SK-N-SH (cell line): ENCODE measurements around the gene MAP1A. TPM values are rescaled to one million over a fixed set of nuclear protein-coding genes. Genes with fewer than 3 reads are reported as not detected.

Experiments used
- CTCF ChIA-PET: fragments of 300-600, 350-600 bp; formaldehyde crosslinking; extraction: SDS; loops from one replicate; lab custom pipeline; 2021; lab: Yijun Ruan, JAX
- POLR2A ChIA-PET: fragments of 350-600 bp; sonication (Branson Sonifier 250); formaldehyde crosslinking; extraction: SDS; loops from one replicate; lab custom pipeline; 2020; ENCODE audit warnings: antibody characterized with exemption, inconsistent platforms; lab: Yijun Ruan, JAX
- DNase-seq: peaks from one replicate; pipeline ENCODE4 v3.0.0; 2012
- H2AFZ ChIP-seq: fragments of 200-600 bp; sonication (generic); 2 replicates; pipeline ENCODE4 v1.8.1; 2016; ENCODE audit warnings: antibody characterized with exemption, mild to moderate bottlenecking, low read depth
- H3F3A ChIP-seq: fragments of 200-600 bp; sonication (generic); replicated peaks from 2 replicates; pipeline ENCODE3; 2016; ENCODE audit warnings: antibody characterized with exemption, mild to moderate bottlenecking; ENCODE audit not compliant: insufficient read depth
- H3K27ac ChIP-seq, 2 experiments: fragments of 200-500 bp in 1 of 2; fragments of 200-600 bp in 1 of 2; sonication (Bioruptor generic) in 1 of 2; sonication (generic), shearing (Covaris generic) in 1 of 2; 2 replicates each; pipeline versions ENCODE4 v1.5.1 to v1.6.1; 2014 to 2016; ENCODE audit warnings: low read depth in 2 of 2, inconsistent platforms in 1 of 2, low read length in 1 of 2, mild to moderate bottlenecking in 1 of 2, mixed read lengths in 1 of 2
- H3K27me3 ChIP-seq: fragments of 200-600 bp; sonication (generic), shearing (Covaris generic); 2 replicates; pipeline ENCODE4 v1.6.1; 2016; ENCODE audit warnings: mixed run types; ENCODE audit not compliant: insufficient read depth
- H3K36me3 ChIP-seq, 2 experiments: fragments of 200-500 bp in 1 of 2; fragments of 200-600 bp in 1 of 2; sonication (Bioruptor generic) in 1 of 2; sonication (generic) in 1 of 2; replicated peaks in 1 of 2; 2 replicates each; pipeline versions ENCODE3 to v1.5.1; 2014 to 2016; ENCODE audit warnings: low read length in 1 of 2, mild to moderate bottlenecking in 1 of 2; ENCODE audit not compliant: insufficient read depth in 2 of 2, control insufficient read depth in 1 of 2
- H3K4me1 ChIP-seq, 2 experiments: fragments of 200-500 bp in 1 of 2; fragments of 200-600 bp in 1 of 2; sonication (Bioruptor generic) in 1 of 2; sonication (generic), shearing (Covaris generic) in 1 of 2; 2 replicates each; pipeline versions ENCODE4 v1.5.1 to v1.6.1; 2014 to 2016; ENCODE audit warnings: low read depth in 1 of 2, low read length in 1 of 2, mixed run types in 1 of 2; ENCODE audit not compliant: insufficient read depth in 2 of 2, control insufficient read depth in 1 of 2
- H3K4me2 ChIP-seq: fragments of 200-600 bp; sonication (generic), shearing (Covaris generic); 2 replicates; pipeline ENCODE4 v1.6.1; 2017; ENCODE audit warnings: mixed run types
- H3K4me3 ChIP-seq, 2 experiments: fragments of 200-500 bp in 1 of 2; fragments of 200-600 bp in 1 of 2; sonication (Bioruptor generic) in 1 of 2; sonication (generic), shearing (Covaris generic) in 1 of 2; 2 replicates each; pipeline versions ENCODE4 v1.5.1 to v1.8.1; 2014 to 2016; ENCODE audit warnings: low read depth in 2 of 2, inconsistent platforms in 1 of 2, low read length in 1 of 2, mild to moderate bottlenecking in 1 of 2, mixed read lengths in 1 of 2, moderate library complexity in 1 of 2
- H3K79me2 ChIP-seq: fragments of 200-600 bp; sonication (generic); 2 replicates; pipeline ENCODE4 v1.8.1; 2017; ENCODE audit warnings: mild to moderate bottlenecking; ENCODE audit not compliant: insufficient read depth
- H3K9ac ChIP-seq: fragments of 200-600 bp; sonication (generic); 2 replicates; pipeline ENCODE4 v1.6.1; 2017; ENCODE audit warnings: mixed run types
- H3K9me2 ChIP-seq: fragments of 200-600 bp; sonication (generic); 2 replicates; pipeline ENCODE4 v1.6.1; 2017; ENCODE audit warnings: mixed run types
- H3K9me3 ChIP-seq: fragments of 200-600 bp; sonication (generic); 2 replicates; pipeline ENCODE4 v1.6.1; 2017; ENCODE audit warnings: mixed run types, mild to moderate bottlenecking, moderate library complexity
- H4K20me1 ChIP-seq: fragments of 200-600 bp; sonication (generic); 2 replicates; pipeline ENCODE4 v1.6.1; 2017; ENCODE audit warnings: mild to moderate bottlenecking, mixed run types; ENCODE audit not compliant: insufficient read depth
- EZH2phosphoT487 ChIP-seq: fragments of 200-600 bp; sonication (generic); IDR thresholded peaks from 2 replicates; pipeline ENCODE4 v1.6.1; 2017; ENCODE audit warnings: low read depth, mixed run types, mild to moderate bottlenecking, antibody characterized with exemption, moderate library complexity, borderline replicate concordance
- FOSL2 ChIP-seq: IDR thresholded peaks from 2 replicates; pipeline ENCODE4 v1.4.0; 2012; ENCODE audit warnings: low read depth, mild to moderate bottlenecking, moderate library complexity, borderline replicate concordance
- FOXM1 ChIP-seq: IDR thresholded peaks from 2 replicates; pipeline ENCODE4 v1.4.0; 2012; ENCODE audit warnings: low read depth, mild to moderate bottlenecking
- MEF2A ChIP-seq: IDR thresholded peaks from 2 replicates; pipeline ENCODE4 v1.4.0; 2012; ENCODE audit warnings: low read depth, borderline replicate concordance
- MXI1 ChIP-seq: IDR thresholded peaks from 2 replicates; pipeline ENCODE4 v1.6.1; 2012; ENCODE audit warnings: mild to moderate bottlenecking, low read depth, low read length, improper control_type of control experiment
- SMC3 ChIP-seq: IDR thresholded peaks from 2 replicates; pipeline ENCODE4 v1.6.1; 2012; ENCODE audit warnings: low read depth, low read length, improper control_type of control experiment
- WGBS: methylation state at CpG from one replicate; pipeline ENCODE4 v1.1.6; 2017; ENCODE audit warnings: low lambda C conversion rate; 5-methylcytosine and 5-hydroxymethylcytosine counted together
- polyA plus RNA-seq, 3 experiments: library from polyadenylated mRNA; depleted of rRNA; stranded (reverse); fragments of >200 nt; gene quantifications; 2 replicates each; pipeline ENCODE4 v1.2.3, GENCODE V29; 2012
- TF ChIP-seq, protein P1 (sequence below): fragments of 200-600 bp; sonication (generic); IDR thresholded peaks from 2 replicates; pipeline ENCODE4 v1.6.1; 2017; ENCODE audit warnings: antibody characterized with exemption, mild to moderate bottlenecking, moderate library complexity
- TF ChIP-seq, protein P2 (sequence below): IDR thresholded peaks from 2 replicates; pipeline ENCODE4 v1.4.0; 2012; ENCODE audit warnings: low read depth, borderline replicate concordance
- TF ChIP-seq, protein P3 (sequence below): fragments of 150-350 bp; IDR thresholded peaks from 2 replicates; pipeline ENCODE4 v1.6.1; 2017; ENCODE audit warnings: antibody characterized with exemption, low read length, low read depth, borderline replicate concordance

Gene MAP1A
- polyA plus RNA-seq, 1 of the 3 experiments (the other 2 are of a cell fraction): 6.0 TPM

DNA sequence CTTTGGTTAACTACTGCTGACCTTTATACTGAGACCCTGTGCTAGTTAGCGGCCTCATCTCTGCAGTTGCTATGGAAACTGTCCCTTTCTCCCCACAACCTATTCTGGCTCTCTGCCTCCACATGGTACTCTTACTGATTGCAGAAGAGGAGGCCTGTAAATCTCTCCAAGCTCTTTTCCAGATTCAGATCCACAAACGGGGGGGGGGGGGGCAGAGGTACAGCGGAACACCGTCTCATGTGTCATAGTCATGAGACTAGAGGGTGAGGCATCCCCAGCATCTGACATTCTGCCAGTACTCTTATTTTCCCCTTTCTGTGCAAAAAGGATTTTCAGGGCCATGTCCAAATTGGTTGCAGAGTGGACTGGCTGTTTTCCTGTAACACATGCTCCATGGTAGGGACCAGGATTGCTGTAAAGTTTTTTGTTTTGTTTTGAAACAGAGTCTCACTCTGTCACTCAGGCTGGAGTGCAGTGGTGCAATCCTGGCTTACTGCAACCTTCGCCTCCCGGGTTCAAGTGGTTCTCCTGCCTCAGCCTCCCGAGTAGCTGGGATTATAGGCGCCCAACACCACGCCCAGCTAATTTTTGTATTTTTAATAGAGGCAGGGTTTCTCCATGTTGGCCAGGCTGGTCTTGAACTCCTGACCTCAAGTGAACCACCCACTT, 8.3 kb upstream of the MAP1A start:
- Histone ChIP-seq H4K20me1 (no peaks in the 10 kb centered on the region), H3K27ac (peak overlapping the region; percentile 95 to 99), H3K4me3 (peak overlapping the region; percentile 55 to 75), H2AFZ (peak overlapping the region; percentile 84; the same call in 1 of the 2 replicates), H3K27me3 (no peaks in the 10 kb centered on the region), H3K36me3 (no peaks in the 10 kb centered on the region), H3K9ac (peak overlapping the region; percentile 88), H3F3A (peaks cover 11% of the 10 kb centered on the region), H3K9me2 (no peaks in the 10 kb centered on the region), H3K79me2 (peaks cover 6% of the 10 kb centered on the region; the same call in 1 of the 2 replicates), H3K9me3 (no peaks in the 10 kb centered on the region), H3K4me1 (peaks cover 15 to 26% of the 10 kb centered on the region in 2 experiments), H3K4me2 (peak overlapping the region; percentile 85)
- POLR2A ChIA-PET: no interaction called here
- CTCF ChIA-PET: interaction anchor here (1.7 to 4.6 kb wide), 3 partner anchors 15 to 133 kb away, joined by 4 to 35 read pairs (median 19); partner anchors contain the start of gene TP53BP1
- DNase-seq: peak; percentile 47
- 54% methylated on average over 7 of the region's 9 CpGs for WGBS
- TF ChIP-seq, protein P1, sequence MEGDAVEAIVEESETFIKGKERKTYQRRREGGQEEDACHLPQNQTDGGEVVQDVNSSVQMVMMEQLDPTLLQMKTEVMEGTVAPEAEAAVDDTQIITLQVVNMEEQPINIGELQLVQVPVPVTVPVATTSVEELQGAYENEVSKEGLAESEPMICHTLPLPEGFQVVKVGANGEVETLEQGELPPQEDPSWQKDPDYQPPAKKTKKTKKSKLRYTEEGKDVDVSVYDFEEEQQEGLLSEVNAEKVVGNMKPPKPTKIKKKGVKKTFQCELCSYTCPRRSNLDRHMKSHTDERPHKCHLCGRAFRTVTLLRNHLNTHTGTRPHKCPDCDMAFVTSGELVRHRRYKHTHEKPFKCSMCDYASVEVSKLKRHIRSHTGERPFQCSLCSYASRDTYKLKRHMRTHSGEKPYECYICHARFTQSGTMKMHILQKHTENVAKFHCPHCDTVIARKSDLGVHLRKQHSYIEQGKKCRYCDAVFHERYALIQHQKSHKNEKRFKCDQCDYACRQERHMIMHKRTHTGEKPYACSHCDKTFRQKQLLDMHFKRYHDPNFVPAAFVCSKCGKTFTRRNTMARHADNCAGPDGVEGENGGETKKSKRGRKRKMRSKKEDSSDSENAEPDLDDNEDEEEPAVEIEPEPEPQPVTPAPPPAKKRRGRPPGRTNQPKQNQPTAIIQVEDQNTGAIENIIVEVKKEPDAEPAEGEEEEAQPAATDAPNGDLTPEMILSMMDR: no peak
- TF ChIP-seq MXI1 (peak; percentile 88), MEF2A (no peak), FOSL2 (no peak), FOXM1 (no peak), EZH2phosphoT487 (no peak), SMC3 (no peak)
- TF ChIP-seq, protein P2, sequence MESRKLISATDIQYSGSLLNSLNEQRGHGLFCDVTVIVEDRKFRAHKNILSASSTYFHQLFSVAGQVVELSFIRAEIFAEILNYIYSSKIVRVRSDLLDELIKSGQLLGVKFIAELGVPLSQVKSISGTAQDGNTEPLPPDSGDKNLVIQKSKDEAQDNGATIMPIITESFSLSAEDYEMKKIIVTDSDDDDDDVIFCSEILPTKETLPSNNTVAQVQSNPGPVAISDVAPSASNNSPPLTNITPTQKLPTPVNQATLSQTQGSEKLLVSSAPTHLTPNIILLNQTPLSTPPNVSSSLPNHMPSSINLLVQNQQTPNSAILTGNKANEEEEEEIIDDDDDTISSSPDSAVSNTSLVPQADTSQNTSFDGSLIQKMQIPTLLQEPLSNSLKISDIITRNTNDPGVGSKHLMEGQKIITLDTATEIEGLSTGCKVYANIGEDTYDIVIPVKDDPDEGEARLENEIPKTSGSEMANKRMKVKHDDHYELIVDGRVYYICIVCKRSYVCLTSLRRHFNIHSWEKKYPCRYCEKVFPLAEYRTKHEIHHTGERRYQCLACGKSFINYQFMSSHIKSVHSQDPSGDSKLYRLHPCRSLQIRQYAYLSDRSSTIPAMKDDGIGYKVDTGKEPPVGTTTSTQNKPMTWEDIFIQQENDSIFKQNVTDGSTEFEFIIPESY: no peak
- TF ChIP-seq, protein P3, sequence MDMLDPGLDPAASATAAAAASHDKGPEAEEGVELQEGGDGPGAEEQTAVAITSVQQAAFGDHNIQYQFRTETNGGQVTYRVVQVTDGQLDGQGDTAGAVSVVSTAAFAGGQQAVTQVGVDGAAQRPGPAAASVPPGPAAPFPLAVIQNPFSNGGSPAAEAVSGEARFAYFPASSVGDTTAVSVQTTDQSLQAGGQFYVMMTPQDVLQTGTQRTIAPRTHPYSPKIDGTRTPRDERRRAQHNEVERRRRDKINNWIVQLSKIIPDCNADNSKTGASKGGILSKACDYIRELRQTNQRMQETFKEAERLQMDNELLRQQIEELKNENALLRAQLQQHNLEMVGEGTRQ: no peak
